Ishikawa (cell line): ENCODE results near the gene GALNTL6.

Experiments
- CEBPB ChIP-seq: IDR thresholded peaks from 2 replicates; pipeline ENCODE4 v1.6.1; 2012
- CREB1 ChIP-seq: IDR thresholded peaks from 2 replicates; pipeline ENCODE4 v1.6.1; 2012; ENCODE audit warnings: low read depth
- EGR1 ChIP-seq: IDR thresholded peaks from 2 replicates; pipeline ENCODE4 v1.6.1; 2012
- EP300 ChIP-seq: IDR thresholded peaks from 2 replicates; pipeline ENCODE4 v1.6.1; 2012; ENCODE audit warnings: borderline replicate concordance
- FOXM1 ChIP-seq: IDR thresholded peaks from 2 replicates; pipeline ENCODE4 v1.6.1; 2012; ENCODE audit warnings: low read depth, borderline replicate concordance
- NFIC ChIP-seq: IDR thresholded peaks from 2 replicates; pipeline ENCODE4 v1.6.1; 2012
- RAD21 ChIP-seq: IDR thresholded peaks from 2 replicates; pipeline ENCODE4 v1.6.1; 2012; ENCODE audit warnings: low read depth
- TAF1 ChIP-seq: IDR thresholded peaks from 2 replicates; pipeline ENCODE4 v1.6.1; 2012; ENCODE audit warnings: low read depth, mild to moderate bottlenecking
- TCF12 ChIP-seq: IDR thresholded peaks from 2 replicates; pipeline ENCODE4 v1.6.1; 2012; ENCODE audit warnings: low read depth
- TEAD4 ChIP-seq: IDR thresholded peaks from 2 replicates; pipeline ENCODE4 v1.6.1; 2012
- YY1 ChIP-seq: IDR thresholded peaks from 2 replicates; pipeline ENCODE4 v1.6.1; 2012; ENCODE audit warnings: low read depth
- ZBTB7A ChIP-seq: IDR thresholded peaks from 2 replicates; pipeline ENCODE4 v1.6.1; 2012; ENCODE audit warnings: low read depth
- TF ChIP-seq, protein P1 (sequence below): IDR thresholded peaks from 2 replicates; pipeline ENCODE4 v1.6.1; 2012
- TF ChIP-seq, protein P2 (sequence below): IDR thresholded peaks from 2 replicates; pipeline ENCODE4 v1.6.1; 2012
- TF ChIP-seq, protein P3 (sequence below): IDR thresholded peaks from 2 replicates; pipeline ENCODE4 v1.6.1; 2012; ENCODE audit warnings: low read depth, mild to moderate bottlenecking

Gene GALNTL6

DNA sequence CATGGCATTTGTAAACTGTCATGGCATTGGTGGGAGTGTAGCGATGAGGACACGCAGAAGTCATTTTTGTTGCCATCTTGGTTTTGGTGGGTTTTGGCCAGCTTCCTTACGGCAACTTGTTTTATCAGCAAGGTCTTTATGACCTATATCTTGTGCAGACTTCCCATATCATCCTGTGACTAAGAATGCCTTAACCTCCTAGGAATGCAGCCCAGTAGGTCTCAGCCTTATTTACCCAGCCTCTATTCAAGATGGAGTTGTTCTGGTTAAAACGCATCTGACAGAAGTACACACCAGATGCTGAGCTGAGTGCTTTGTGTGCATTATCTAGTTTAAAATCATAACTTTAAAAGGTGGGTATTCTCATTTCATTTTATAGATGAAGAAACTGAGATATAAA is 1086.7 kb downstream of the GALNTL6 start:
- TF ChIP-seq ZBTB7A (no peak), CREB1 (no peak), TCF12 (no peak), YY1 (no peak)
- TF ChIP-seq, protein P1, sequence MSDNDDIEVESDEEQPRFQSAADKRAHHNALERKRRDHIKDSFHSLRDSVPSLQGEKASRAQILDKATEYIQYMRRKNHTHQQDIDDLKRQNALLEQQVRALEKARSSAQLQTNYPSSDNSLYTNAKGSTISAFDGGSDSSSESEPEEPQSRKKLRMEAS, result no peak

DNA sequence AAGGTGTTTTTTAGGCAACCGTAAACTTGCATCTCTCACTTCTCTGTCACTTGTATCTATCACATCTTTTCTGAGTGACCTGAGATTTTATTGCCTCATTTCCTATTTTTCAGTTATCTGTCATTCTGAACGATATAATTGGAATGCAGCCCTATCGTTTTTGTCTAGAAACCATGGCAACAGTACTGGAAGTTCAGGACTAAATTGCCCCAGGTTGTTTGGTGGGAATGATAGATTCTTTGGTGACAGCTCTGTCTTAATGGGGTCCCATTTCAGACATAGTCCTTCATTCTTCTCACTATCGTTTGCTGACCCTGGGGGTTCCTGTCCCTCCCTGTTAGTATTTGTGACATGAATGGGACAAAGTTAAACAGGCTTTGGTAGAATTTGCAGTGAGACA is 1087.7 kb downstream of the GALNTL6 start:
- TF ChIP-seq CREB1 (no peak), ZBTB7A (no peak), RAD21 (no peak), CEBPB (no peak), YY1 (no peak), NFIC (no peak), TEAD4 (no peak), EP300 (no peak), TAF1 (no peak), TCF12 (no peak), EGR1 (no peak), FOXM1 (no peak)
- TF ChIP-seq, protein P2, sequence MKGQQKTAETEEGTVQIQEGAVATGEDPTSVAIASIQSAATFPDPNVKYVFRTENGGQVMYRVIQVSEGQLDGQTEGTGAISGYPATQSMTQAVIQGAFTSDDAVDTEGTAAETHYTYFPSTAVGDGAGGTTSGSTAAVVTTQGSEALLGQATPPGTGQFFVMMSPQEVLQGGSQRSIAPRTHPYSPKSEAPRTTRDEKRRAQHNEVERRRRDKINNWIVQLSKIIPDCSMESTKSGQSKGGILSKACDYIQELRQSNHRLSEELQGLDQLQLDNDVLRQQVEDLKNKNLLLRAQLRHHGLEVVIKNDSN, result no peak
- TF ChIP-seq, protein P3, sequence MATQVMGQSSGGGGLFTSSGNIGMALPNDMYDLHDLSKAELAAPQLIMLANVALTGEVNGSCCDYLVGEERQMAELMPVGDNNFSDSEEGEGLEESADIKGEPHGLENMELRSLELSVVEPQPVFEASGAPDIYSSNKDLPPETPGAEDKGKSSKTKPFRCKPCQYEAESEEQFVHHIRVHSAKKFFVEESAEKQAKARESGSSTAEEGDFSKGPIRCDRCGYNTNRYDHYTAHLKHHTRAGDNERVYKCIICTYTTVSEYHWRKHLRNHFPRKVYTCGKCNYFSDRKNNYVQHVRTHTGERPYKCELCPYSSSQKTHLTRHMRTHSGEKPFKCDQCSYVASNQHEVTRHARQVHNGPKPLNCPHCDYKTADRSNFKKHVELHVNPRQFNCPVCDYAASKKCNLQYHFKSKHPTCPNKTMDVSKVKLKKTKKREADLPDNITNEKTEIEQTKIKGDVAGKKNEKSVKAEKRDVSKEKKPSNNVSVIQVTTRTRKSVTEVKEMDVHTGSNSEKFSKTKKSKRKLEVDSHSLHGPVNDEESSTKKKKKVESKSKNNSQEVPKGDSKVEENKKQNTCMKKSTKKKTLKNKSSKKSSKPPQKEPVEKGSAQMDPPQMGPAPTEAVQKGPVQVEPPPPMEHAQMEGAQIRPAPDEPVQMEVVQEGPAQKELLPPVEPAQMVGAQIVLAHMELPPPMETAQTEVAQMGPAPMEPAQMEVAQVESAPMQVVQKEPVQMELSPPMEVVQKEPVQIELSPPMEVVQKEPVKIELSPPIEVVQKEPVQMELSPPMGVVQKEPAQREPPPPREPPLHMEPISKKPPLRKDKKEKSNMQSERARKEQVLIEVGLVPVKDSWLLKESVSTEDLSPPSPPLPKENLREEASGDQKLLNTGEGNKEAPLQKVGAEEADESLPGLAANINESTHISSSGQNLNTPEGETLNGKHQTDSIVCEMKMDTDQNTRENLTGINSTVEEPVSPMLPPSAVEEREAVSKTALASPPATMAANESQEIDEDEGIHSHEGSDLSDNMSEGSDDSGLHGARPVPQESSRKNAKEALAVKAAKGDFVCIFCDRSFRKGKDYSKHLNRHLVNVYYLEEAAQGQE, result no peak
- TF ChIP-seq, protein P1, result no peak

DNA sequence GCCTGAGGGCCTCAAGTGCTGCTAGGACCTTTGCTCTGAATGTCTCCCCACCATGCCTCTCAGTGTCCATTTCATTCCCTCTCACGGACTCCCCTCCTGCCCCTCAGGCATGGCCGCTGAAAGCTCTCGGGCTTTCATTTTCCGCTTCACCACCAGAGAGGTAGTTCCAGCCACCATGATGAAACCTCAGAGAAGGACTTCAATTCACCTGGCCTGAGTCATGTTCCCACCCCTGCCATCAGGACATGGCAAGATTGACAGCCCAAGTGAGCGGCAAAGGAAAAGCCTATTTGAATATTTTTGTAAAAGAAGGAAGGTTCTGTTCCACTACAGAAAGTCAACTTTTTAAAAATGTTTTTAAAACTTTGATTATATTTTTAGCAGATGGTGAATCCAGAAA is 1106.1 kb downstream of the GALNTL6 start:
- TF ChIP-seq TEAD4 (no peak), NFIC (no peak), RAD21 (no peak), FOXM1 (no peak), CREB1 (no peak), YY1 (no peak)
- TF ChIP-seq, protein P2, result no peak

DNA sequence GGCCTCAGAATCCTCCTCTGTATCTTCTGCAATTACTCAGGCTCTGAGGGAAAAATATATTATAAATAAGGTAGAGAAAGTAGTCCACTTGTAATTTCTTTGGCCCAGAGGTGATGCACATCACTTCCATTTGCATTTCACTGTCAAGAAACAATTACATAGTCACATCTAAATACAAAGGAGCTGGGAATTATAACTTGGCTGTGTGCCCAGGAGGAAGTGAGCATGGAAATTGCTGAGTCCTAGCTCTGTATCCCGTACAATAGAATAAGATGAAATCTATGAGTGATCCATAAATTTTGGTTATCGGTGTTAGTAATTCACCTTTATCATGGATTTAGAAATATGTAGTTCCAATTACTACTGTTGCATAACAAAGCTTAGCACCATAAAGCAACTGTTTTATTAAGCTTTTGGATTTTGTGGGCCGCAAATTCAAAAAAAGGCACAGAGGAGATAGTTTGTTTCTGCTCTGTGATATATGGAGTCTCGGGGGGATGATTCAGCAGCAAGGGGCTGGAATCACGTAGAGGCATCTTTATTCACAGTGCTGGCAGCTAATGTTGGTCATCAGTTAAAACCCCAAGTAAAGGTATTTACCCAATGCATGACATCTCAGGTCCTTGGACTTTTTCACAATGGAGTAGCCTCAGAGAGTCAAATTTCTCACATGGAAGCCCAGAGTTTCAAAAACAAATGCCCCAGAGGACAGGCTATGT is 1114.1 kb downstream of the GALNTL6 start:
- TF ChIP-seq, protein P3, result no peak
- TF ChIP-seq EP300 (no peak), TAF1 (no peak), CEBPB (no peak), NFIC (peak; percentile 33), CREB1 (no peak)
- TF ChIP-seq, protein P2, result no peak

DNA sequence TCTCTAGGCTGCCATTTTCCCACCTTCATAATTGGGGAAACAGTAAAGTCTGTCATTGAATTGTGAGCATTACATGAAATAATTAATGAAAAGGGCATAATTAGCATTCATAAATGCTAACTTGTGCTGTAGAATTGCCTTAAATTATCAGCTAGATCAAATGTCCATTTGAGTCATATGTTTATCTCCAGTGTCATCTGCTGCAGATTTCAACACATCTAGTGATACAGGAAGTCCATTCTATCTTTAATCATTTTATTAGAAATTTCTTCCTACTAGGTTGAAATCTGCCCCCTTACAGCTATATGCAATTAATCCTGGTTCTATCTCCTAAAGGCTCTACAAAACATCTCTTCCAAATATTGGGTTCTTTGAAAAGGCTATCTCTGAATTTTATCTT is 1115.1 kb downstream of the GALNTL6 start:
- TF ChIP-seq TAF1, result no peak
- TF ChIP-seq, protein P2, result no peak
- no peak for TF ChIP-seq RAD21
- TF ChIP-seq YY1, result no peak
- TF ChIP-seq TCF12, result no peak
- TF ChIP-seq, protein P1, result no peak
- no peak for TF ChIP-seq FOXM1
- TF ChIP-seq EGR1, result no peak
- no peak for TF ChIP-seq CREB1
- no peak for TF ChIP-seq EP300
- TF ChIP-seq ZBTB7A, result no peak
- TF ChIP-seq, protein P3, result no peak
